Measurements from ENCODE around the gene TMEM130. TPM values are rescaled to one million over a fixed set of nuclear protein-coding genes. Genes with fewer than 3 reads are reported as not detected.

Gene TMEM130
- total and polyA plus RNA-seq, 10 of the 15 experiments (the other 5 are each of a cell fraction or from before 2014, with no cell fraction given) = 0.04 to 0.15 (median 0.11) TPM; not detected in 7

DNA sequence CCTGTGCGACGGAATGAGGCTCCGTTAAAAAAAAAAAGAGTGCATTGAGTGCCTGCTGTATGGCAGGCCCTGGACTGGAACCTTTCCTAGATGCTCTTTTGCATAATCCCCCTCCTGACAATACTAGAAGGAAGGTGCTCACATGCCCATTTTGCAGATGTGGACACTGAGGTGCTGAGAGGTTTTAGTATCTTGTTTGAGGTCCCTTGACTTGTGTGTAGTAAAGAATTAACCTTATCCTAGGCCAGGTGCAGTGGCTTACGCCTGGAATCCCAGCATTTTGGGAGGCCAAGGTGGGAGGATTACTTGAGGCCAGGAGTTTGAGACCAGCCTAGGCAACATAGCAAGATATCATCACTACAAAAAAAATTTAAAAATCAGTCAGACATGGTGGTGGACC, 46.6 kb downstream of the TMEM130 start:
- Histone ChIP-seq H3K4me1 (ENCODE audit: control insufficient read depth, insufficient read depth, low read length) (no peaks in the 10 kb centered on the region), H3K27ac (ENCODE audit: control insufficient read depth, insufficient read depth) (no peak overlapping the region), H3K9ac (ENCODE audit: control insufficient read depth, insufficient read depth, low read length) (no peak overlapping the region), H3K79me2 (ENCODE audit: control insufficient read depth, insufficient read depth, low read length) (no peaks in the 10 kb centered on the region), H4K20me1 (ENCODE audit: control insufficient read depth, insufficient read depth) (no peaks in the 10 kb centered on the region), H2AFZ (ENCODE audit: control insufficient read depth, low read depth, low read length) (no peak overlapping the region), H3K4me3 (no peak overlapping the region), H3K4me2 (ENCODE audit: control insufficient read depth, insufficient read depth) (no peak overlapping the region), H3K36me3 (ENCODE audit: control insufficient read depth in 2 of 2, insufficient read depth in 2 of 2, low read length in 1 of 2) (no peaks in the 10 kb centered on the region), H3K9me3 (replicated peaks; ENCODE audit: control insufficient read depth, insufficient read depth, low read length) (no peaks in the 10 kb centered on the region), H3K27me3 (replicated peaks in 1 of 2; ENCODE audit: control insufficient read depth in 2 of 2, insufficient read depth in 2 of 2, low read length in 1 of 2) (no peaks in the 10 kb centered on the region)
- ATAC-seq (no peak), DNase-seq (ENCODE audit: low read depth, low spot score) (no peak), FAIRE-seq (no peak)
- in situ Hi-C loops (cut with MboI) (no loop called here), intact Hi-C loops (cut with micrococcal nuclease; ENCODE audit: unreplicated experiment) (no loop called here)
- 90% methylated on average over 4 of the region's 4 CpGs for WGBS (ENCODE audit: insufficient coverage, insufficient replicate concordance, low lambda C conversion rate, missing lambda C conversion rate)
- ChIA-PET SMC1A (ENCODE audit: uncharacterized antibody, unreplicated experiment) (interaction anchor here (1.2 kb wide), 1 partner anchor 52 kb away, joined by 4 read pairs; no protein-coding TSS in a partner anchor), RAD21 (ENCODE audit: unreplicated experiment) (interaction anchor here (0.6 kb wide), 1 partner anchor 18 kb away, joined by 3 read pairs; no protein-coding TSS in a partner anchor), POLR2A (no interaction called here), CTCF (interaction anchor here (1.7 kb wide), 1 partner anchor 13 kb away, joined by 5 read pairs; no protein-coding TSS in a partner anchor)
- TF ChIP-seq IRF5 (IDR thresholded peaks at IDR 0.05; ENCODE audit: borderline replicate concordance) (no peak), MEF2B (IDR thresholded peaks at IDR 0.05; ENCODE audit: partially characterized antibody, poor library complexity, severe bottlenecking) (no peak), GATAD2B (conservative IDR thresholded peaks at IDR 0.05; ENCODE audit: low read depth) (no peak), SMAD5 (IDR thresholded peaks at IDR 0.05; ENCODE audit: low read depth) (no peak), BMI1 (IDR thresholded peaks at IDR 0.05; ENCODE audit: borderline replicate concordance) (no peak)
- BruUV-seq (replicated peaks) = no TSS peak

- POLR2A ChIA-PET = no interaction called here
These were observed 48.5 kb downstream of the TMEM130 start for GRCh38 chr7:98821348-98821747.

More at GRCh38 chr7:98821348-98821747, 48.5 kb downstream of the TMEM130 start:
- CTCF ChIA-PET = interaction anchor here (1.3 to 1.5 kb wide), 2 partner anchors 10 to 11 kb away, joined by 3 to 4 read pairs; no protein-coding TSS in a partner anchor
- SMC1A ChIA-PET (ENCODE audit: uncharacterized antibody, unreplicated experiment) = interaction anchor here (0.9 kb wide), 1 partner anchor 15 kb away, joined by 3 read pairs; no protein-coding TSS in a partner anchor
- WGBS (ENCODE audit: insufficient coverage, insufficient replicate concordance, low lambda C conversion rate, missing lambda C conversion rate) = 0% methylated on average over 1 of the region's 1 CpG
- no peaks in the 10 kb centered on the region for H3K36me3 ChIP-seq (ENCODE audit: control insufficient read depth in 2 of 2, insufficient read depth in 2 of 2, low read length in 1 of 2)
- FAIRE-seq = no peak
- H3K9ac ChIP-seq (ENCODE audit: control insufficient read depth, insufficient read depth, low read length) = no peak overlapping the region
- ATAC-seq = no peak
- no peak overlapping the region for H3K4me2 ChIP-seq (ENCODE audit: control insufficient read depth, insufficient read depth)
- BruUV-seq (replicated peaks) = no TSS peak
- H3K27ac ChIP-seq (ENCODE audit: control insufficient read depth, insufficient read depth) = no peak overlapping the region
- RAD21 ChIA-PET (ENCODE audit: unreplicated experiment) = no interaction called here
- H2AFZ ChIP-seq (ENCODE audit: control insufficient read depth, low read depth, low read length) = no peak overlapping the region
- no peak for DNase-seq (ENCODE audit: low read depth, low spot score)
- in situ Hi-C loops (cut with MboI) = no loop called here
- H3K9me3 ChIP-seq (replicated peaks; ENCODE audit: control insufficient read depth, insufficient read depth, low read length) = no peaks in the 10 kb centered on the region
- no peaks in the 10 kb centered on the region for H3K4me1 ChIP-seq (ENCODE audit: control insufficient read depth, insufficient read depth, low read length)
- H3K4me3 ChIP-seq = no peak overlapping the region
- no peaks in the 10 kb centered on the region for H3K79me2 ChIP-seq (ENCODE audit: control insufficient read depth, insufficient read depth, low read length)
- intact Hi-C loops (cut with micrococcal nuclease; ENCODE audit: unreplicated experiment) = no loop called here
- no peaks in the 10 kb centered on the region for H4K20me1 ChIP-seq (ENCODE audit: control insufficient read depth, insufficient read depth)
- H3K27me3 ChIP-seq (replicated peaks in 1 of 2; ENCODE audit: control insufficient read depth in 2 of 2, insufficient read depth in 2 of 2, low read length in 1 of 2) = no peaks in the 10 kb centered on the region
- no peak for TF ChIP-seq SPI1 (IDR thresholded peaks at IDR 0.05; ENCODE audit: borderline replicate concordance, insufficient read depth, low read depth, low read length)
- TF ChIP-seq, protein P1, sequence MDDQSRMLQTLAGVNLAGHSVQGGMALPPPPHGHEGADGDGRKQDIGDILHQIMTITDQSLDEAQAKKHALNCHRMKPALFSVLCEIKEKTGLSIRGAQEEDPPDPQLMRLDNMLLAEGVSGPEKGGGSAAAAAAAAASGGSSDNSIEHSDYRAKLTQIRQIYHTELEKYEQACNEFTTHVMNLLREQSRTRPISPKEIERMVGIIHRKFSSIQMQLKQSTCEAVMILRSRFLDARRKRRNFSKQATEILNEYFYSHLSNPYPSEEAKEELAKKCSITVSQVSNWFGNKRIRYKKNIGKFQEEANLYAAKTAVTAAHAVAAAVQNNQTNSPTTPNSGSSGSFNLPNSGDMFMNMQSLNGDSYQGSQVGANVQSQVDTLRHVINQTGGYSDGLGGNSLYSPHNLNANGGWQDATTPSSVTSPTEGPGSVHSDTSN (IDR thresholded peaks at IDR 0.05; ENCODE audit: insufficient replicate concordance, low read depth, low read length) = no peak
- TF ChIP-seq NFYB (IDR thresholded peaks at IDR 0.05; ENCODE audit: insufficient read depth, low read depth, low read length) = no peak

Measured in GM12878 (cell line).